Stomach smooth muscle (tissue), 2 donors: Measurements from ENCODE around the gene DNAH2.
A peak's percentile ranks its signal among the peaks of the same experiment; 100 is the strongest.

Experiments used
- H3K27ac ChIP-seq: one replicate; pipeline ENCODE4 v1.7.0; 2013; ENCODE audit warnings: mild to moderate bottlenecking, low read length, inconsistent platforms
- H3K27me3 ChIP-seq, 2 donors: one replicate each; pipeline ENCODE4 v1.7.0; 2013; ENCODE audit warnings: low read length in 2 of 2; ENCODE audit not compliant: insufficient read depth in 2 of 2, control insufficient read depth in 1 of 2
- H3K36me3 ChIP-seq, 2 donors: one replicate each; pipeline ENCODE4 v1.7.0; 2013; ENCODE audit warnings: low read length in 2 of 2; ENCODE audit not compliant: control insufficient read depth in 2 of 2, insufficient read depth in 2 of 2
- H3K4me1 ChIP-seq: one replicate; pipeline ENCODE4 v1.7.0; 2013; ENCODE audit warnings: low read length; ENCODE audit not compliant: control insufficient read depth, insufficient read depth
- H3K4me3 ChIP-seq, 2 donors: one replicate each; pipeline ENCODE4 v1.7.0; 2013; ENCODE audit warnings: low read length in 2 of 2
- H3K9ac ChIP-seq, 2 donors: one replicate each; pipeline ENCODE4 v1.7.0; 2013; ENCODE audit warnings: low read length in 2 of 2, mild to moderate bottlenecking in 1 of 2
- H3K9me3 ChIP-seq, 2 donors: one replicate each; pipeline ENCODE4 v1.7.0; 2013; ENCODE audit warnings: low read length in 2 of 2; ENCODE audit not compliant: control insufficient read depth in 2 of 2
- donor health status: healthy.
- donor health status: Pancreatic carcinoma.

Gene DNAH2

GRCh38 chr17:7686222-7687071 is 31.1 kb upstream of the DNAH2 start:
- Histone ChIP-seq H3K27ac (peak overlapping the region; percentile 98), H3K9me3 (no peaks in the 10 kb centered on the region), H3K4me1 (peaks cover 19% of the 10 kb centered on the region), H3K27me3 (no peaks in the 10 kb centered on the region), H3K9ac (peak overlapping the region; percentile 96 to 99), H3K4me3 (peak overlapping the region; percentile 99 to 100), H3K36me3 (no peaks in the 10 kb centered on the region)

- Histone ChIP-seq H3K27ac (peak within 1 kb of the TSS; percentile 98), H3K4me1 (peaks cover 19% of the 10 kb centered on the region)
Observed at GRCh38 chr17:7687072-7687907, 30.3 kb upstream of the DNAH2 start, which contains the start of gene TP53. TSS of gene TP53 (minus strand) at chr17:7687490. CDS start at chr17:7676594, 10,896 bp downstream.

GRCh38 chr17:7687908-7688807 is 29.4 kb upstream of the DNAH2 start, which contains the start of gene WRAP53:
TSS of gene WRAP53 (plus strand) at chr17:7688477. CDS start at chr17:7688649, 172 bp downstream.
- Histone ChIP-seq H3K27ac (peak within 1 kb of the TSS; percentile 98), H3K9me3 (no peaks in the 10 kb centered on the region), H3K4me3 (peak within 1 kb of the TSS; percentile 99 to 100), H3K27me3 (no peaks in the 10 kb centered on the region), H3K36me3 (no peaks in the 10 kb centered on the region), H3K4me1 (peaks cover 19% of the 10 kb centered on the region), H3K9ac (peak within 1 kb of the TSS; percentile 96 to 99)

More at GRCh38 chr17:7687072-7687907, 30.3 kb upstream of the DNAH2 start, which contains the start of gene TP53:
- Histone ChIP-seq H3K9me3 (no peaks in the 10 kb centered on the region), H3K36me3 (no peaks in the 10 kb centered on the region), H3K4me3 (peak within 1 kb of the TSS; percentile 99 to 100), H3K9ac (peak within 1 kb of the TSS; percentile 96 to 99), H3K27me3 (no peaks in the 10 kb centered on the region)

GRCh38 chr17:7688808-7689316 is 28.7 kb upstream of the DNAH2 start:
- Histone ChIP-seq H3K9ac (peak overlapping the region; percentile 91 to 94), H3K36me3 (no peaks in the 10 kb centered on the region), H3K4me3 (peak overlapping the region; percentile 93 to 99), H3K4me1 (peaks cover 19% of the 10 kb centered on the region), H3K27ac (peak overlapping the region; percentile 98), H3K27me3 (no peaks in the 10 kb centered on the region), H3K9me3 (no peaks in the 10 kb centered on the region)

- Histone ChIP-seq H3K36me3 (peaks cover 7 to 9% of the 10 kb centered on the region in 2 donors), H3K4me3 (no peak overlapping the region), H3K9me3 (no peaks in the 10 kb centered on the region), H3K4me1 (no peaks in the 10 kb centered on the region), H3K27me3 (no peaks in the 10 kb centered on the region), H3K27ac (no peak overlapping the region), H3K9ac (no peak overlapping the region)
Observed at GRCh38 chr17:7695586-7695985, 22.0 kb upstream of the DNAH2 start.

- peaks cover 13 to 26% of the 10 kb centered on the region in 2 donors for H3K36me3 ChIP-seq
- peaks cover 4 to 10% of the 10 kb centered on the region in 2 donors for H3K27me3 ChIP-seq
- H3K4me3 ChIP-seq = no peak overlapping the region
- H3K9me3 ChIP-seq = no peaks in the 10 kb centered on the region
- H3K27ac ChIP-seq = no peak overlapping the region
- no peaks in the 10 kb centered on the region for H3K4me1 ChIP-seq
- no peak overlapping the region for H3K9ac ChIP-seq
Observed at GRCh38 chr17:7697828-7698588, 19.5 kb upstream of the DNAH2 start.

GRCh38 chr17:7700510-7700909 is 17.0 kb upstream of the DNAH2 start:
- Histone ChIP-seq H3K9me3 (no peaks in the 10 kb centered on the region), H3K9ac (no peak overlapping the region), H3K27ac (no peak overlapping the region), H3K27me3 (peaks cover 27 to 29% of the 10 kb centered on the region in 2 donors), H3K4me1 (peaks cover 14% of the 10 kb centered on the region), H3K4me3 (no peak overlapping the region), H3K36me3 (peaks cover 10 to 23% of the 10 kb centered on the region in 2 donors)

GRCh38 chr17:7701681-7702080 is 15.9 kb upstream of the DNAH2 start:
- H3K27me3 ChIP-seq = peaks cover 38 to 41% of the 10 kb centered on the region in 2 donors
- H3K36me3 ChIP-seq = peaks cover 6 to 17% of the 10 kb centered on the region in 2 donors
- no peak overlapping the region for H3K27ac ChIP-seq
- H3K9ac ChIP-seq = no peak overlapping the region
- no peak overlapping the region for H3K4me3 ChIP-seq
- H3K4me1 ChIP-seq = peaks cover 16% of the 10 kb centered on the region
- no peaks in the 10 kb centered on the region for H3K9me3 ChIP-seq

- Histone ChIP-seq H3K27ac (no peak overlapping the region), H3K9ac (no peak overlapping the region), H3K27me3 (peaks cover 42 to 46% of the 10 kb centered on the region in 2 donors), H3K4me3 (no peak overlapping the region), H3K36me3 (peaks cover 6 to 17% of the 10 kb centered on the region in 2 donors), H3K4me1 (peaks cover 16% of the 10 kb centered on the region), H3K9me3 (no peaks in the 10 kb centered on the region)
Observed at GRCh38 chr17:7702776-7703175, 14.8 kb upstream of the DNAH2 start.
